Right renal cortex interstitium (tissue), 3 donors: ENCODE measurements around the gene ENTPD6. TPM values are rescaled to one million over a fixed set of nuclear protein-coding genes. Genes with fewer than 3 reads are reported as not detected.
"Not testable (repeated sequence)": the region's sequence is repeated elsewhere in the genome, so short reads cannot be mapped to it uniquely, and the experiment has no call there.

ENCODE experiments used
- DNase-seq, 3 donors: peaks; one replicate each; pipeline ENCODE4 v3.0.0-alpha.2; 2013; ENCODE audit warnings: low read depth in 3 of 3, low spot score in 2 of 3
- polyA plus RNA-seq, 3 donors: library from polyadenylated mRNA; unstranded; fragments of 120-200 nt; gene quantifications; one replicate each; pipeline ENCODE4 v1.2.1, GENCODE V29; 2013; ENCODE audit not compliant: insufficient read length in 3 of 3

ENTPD6 gene
- polyA plus RNA-seq, 3 donors, result 33.8 to 38.3 (median 37.2) TPM

- no peak for DNase-seq
Measured at GRCh38 chr20:25221592-25222460, 26.3 kb downstream of the ENTPD6 start.

GRCh38 chr20:25222461-25223178 is 27.1 kb downstream of the ENTPD6 start:
- DNase-seq, result no peak

- DNase-seq, result no peak
Measured at GRCh38 chr20:25223179-25223661, 27.7 kb downstream of the ENTPD6 start.

GRCh38 chr20:25223765-25224720 is 28.5 kb downstream of the ENTPD6 start:
- DNase-seq, result no peak

- no peak for DNase-seq
Measured at GRCh38 chr20:25224941-25225340, 29.4 kb downstream of the ENTPD6 start.

GRCh38 chr20:25225642-25226432 is 30.3 kb downstream of the ENTPD6 start:
- DNase-seq, result no peak

- DNase-seq, result no peak
Measured at GRCh38 chr20:25226433-25227316, 31.2 kb downstream of the ENTPD6 start.

GRCh38 chr20:25227317-25227831 is 31.9 kb downstream of the ENTPD6 start:
- no peak for DNase-seq

GRCh38 chr20:25229486-25230165 is 34.1 kb downstream of the ENTPD6 start:
- DNase-seq, result no peak

GRCh38 chr20:25230166-25230831 is 34.8 kb downstream of the ENTPD6 start:
- no peak for DNase-seq

- DNase-seq, result no peak
Measured at GRCh38 chr20:25233016-25233772, 37.7 kb downstream of the ENTPD6 start.

- DNase-seq, result not testable (repeated sequence)
Measured at GRCh38 chr20:25234009-25234849, 38.7 kb downstream of the ENTPD6 start.

GRCh38 chr20:25236450-25237304 is 41.2 kb downstream of the ENTPD6 start:
- DNase-seq, result no peak

GRCh38 chr20:25237610-25238318 is 42.3 kb downstream of the ENTPD6 start:
- DNase-seq, result no peak
